GM12872 (cell line): ENCODE data around the gene RAPGEF2.

Experiments used
- CTCF ChIP-seq: IDR thresholded peaks from 3 replicates; pipeline ENCODE4 v1.5.1; 2011; ENCODE audit warnings: low read depth, mild to moderate bottlenecking, low read length, moderate library complexity; ENCODE audit not compliant: insufficient read depth

Gene RAPGEF2

GRCh38 chr4:159266981-159267868 lies 164.3 kb downstream of the RAPGEF2 start:
- no peak for TF ChIP-seq CTCF

GRCh38 chr4:159267869-159268285 lies 165.0 kb downstream of the RAPGEF2 start:
- no peak for TF ChIP-seq CTCF

- TF ChIP-seq CTCF = no peak
Observed at GRCh38 chr4:159268607-159269006, 165.7 kb downstream of the RAPGEF2 start.

GRCh38 chr4:159269116-159269515 lies 166.2 kb downstream of the RAPGEF2 start:
- TF ChIP-seq CTCF = no peak

- no peak for TF ChIP-seq CTCF
Observed at GRCh38 chr4:159269956-159270355, 167.1 kb downstream of the RAPGEF2 start.

GRCh38 chr4:159271856-159272255 lies 169.0 kb downstream of the RAPGEF2 start:
- no peak for TF ChIP-seq CTCF

GRCh38 chr4:159272273-159273140 lies 169.6 kb downstream of the RAPGEF2 start:
- TF ChIP-seq CTCF = no peak
